Karpas-422 (cell line): Measurements from ENCODE around the gene RAB40B. TPM values are rescaled to one million over a fixed set of nuclear protein-coding genes. Genes with fewer than 3 reads are reported as not detected.
A peak's percentile ranks its signal among the peaks of the same experiment; 100 is the strongest.

Source experiments
- DNase-seq: peaks from one replicate; pipeline ENCODE4 v3.0.0-alpha.2; 2015
- H2AFZ ChIP-seq: fragments of 200-600 bp; sonication (generic); 2 replicates; pipeline ENCODE4 v1.6.1; 2014; ENCODE audit warnings: antibody characterized with exemption, low read length, mixed read lengths
- H3K27ac ChIP-seq: fragments of 200-600 bp; sonication (generic); 2 replicates; pipeline ENCODE4 v1.5.1; 2014; ENCODE audit warnings: mild to moderate bottlenecking, low read length, moderate library complexity
- H3K27me3 ChIP-seq: fragments of 200-600 bp; sonication (generic); 2 replicates; pipeline ENCODE4 v1.6.1; 2014; ENCODE audit warnings: low read length, mixed read lengths
- H3K36me3 ChIP-seq: fragments of 200-600 bp; sonication (generic); 2 replicates; pipeline ENCODE4 v1.6.1; 2014; ENCODE audit warnings: low read length, mixed read lengths; ENCODE audit not compliant: insufficient read depth
- H3K4me1 ChIP-seq: fragments of 200-600 bp; sonication (generic); 2 replicates; pipeline ENCODE4 v1.6.1; 2014; ENCODE audit warnings: mild to moderate bottlenecking, low read length, mixed read lengths
- H3K4me2 ChIP-seq: fragments of 200-600 bp; sonication (generic); 2 replicates; pipeline ENCODE4 v1.6.1; 2014; ENCODE audit warnings: low read length, low read depth, mild to moderate bottlenecking; ENCODE audit not compliant: poor library complexity, severe bottlenecking
- H3K4me3 ChIP-seq: fragments of 200-600 bp; sonication (generic); 2 replicates; pipeline ENCODE4 v1.5.1; 2014; ENCODE audit warnings: mild to moderate bottlenecking, antibody characterized with exemption, low read length, mixed read lengths
- H3K79me2 ChIP-seq: fragments of 200-600 bp; sonication (generic); 2 replicates; pipeline ENCODE4 v1.6.1; 2014; ENCODE audit warnings: mild to moderate bottlenecking, low read length, mixed read lengths
- H3K9ac ChIP-seq: fragments of 200-600 bp; sonication (generic); 2 replicates; pipeline ENCODE4 v1.6.0; 2014; ENCODE audit warnings: low read length
- H3K9me2 ChIP-seq: fragments of 200-600 bp; sonication (generic), shearing (Covaris generic); replicated peaks from 2 replicates; pipeline ENCODE4 v1.6.0; 2014; ENCODE audit warnings: mild to moderate bottlenecking, low read length, moderate library complexity; ENCODE audit not compliant: insufficient read depth
- H3K9me3 ChIP-seq: fragments of 300-700, 200-600 bp; sonication (generic); 2 replicates; pipeline ENCODE4 v1.6.1; 2014; ENCODE audit warnings: low read length, mixed read lengths
- H4K20me1 ChIP-seq: fragments of 200-600 bp; sonication (generic); 2 replicates; pipeline ENCODE4 v1.6.1; 2014; ENCODE audit warnings: mild to moderate bottlenecking, antibody characterized with exemption, low read length, low read depth; ENCODE audit not compliant: insufficient read depth
- total RNA-seq: library from RNA; depleted of rRNA; stranded (reverse); fragments of >200 nt; shearing (Covaris generic); gene quantifications from 2 replicates; pipeline ENCODE4 v1.2.3, GENCODE V29; 2014; ENCODE audit warnings: low replicate concordance

Gene RAB40B
- total RNA-seq, 1 experiment from 2014 or later = 1.7 TPM

DNA sequence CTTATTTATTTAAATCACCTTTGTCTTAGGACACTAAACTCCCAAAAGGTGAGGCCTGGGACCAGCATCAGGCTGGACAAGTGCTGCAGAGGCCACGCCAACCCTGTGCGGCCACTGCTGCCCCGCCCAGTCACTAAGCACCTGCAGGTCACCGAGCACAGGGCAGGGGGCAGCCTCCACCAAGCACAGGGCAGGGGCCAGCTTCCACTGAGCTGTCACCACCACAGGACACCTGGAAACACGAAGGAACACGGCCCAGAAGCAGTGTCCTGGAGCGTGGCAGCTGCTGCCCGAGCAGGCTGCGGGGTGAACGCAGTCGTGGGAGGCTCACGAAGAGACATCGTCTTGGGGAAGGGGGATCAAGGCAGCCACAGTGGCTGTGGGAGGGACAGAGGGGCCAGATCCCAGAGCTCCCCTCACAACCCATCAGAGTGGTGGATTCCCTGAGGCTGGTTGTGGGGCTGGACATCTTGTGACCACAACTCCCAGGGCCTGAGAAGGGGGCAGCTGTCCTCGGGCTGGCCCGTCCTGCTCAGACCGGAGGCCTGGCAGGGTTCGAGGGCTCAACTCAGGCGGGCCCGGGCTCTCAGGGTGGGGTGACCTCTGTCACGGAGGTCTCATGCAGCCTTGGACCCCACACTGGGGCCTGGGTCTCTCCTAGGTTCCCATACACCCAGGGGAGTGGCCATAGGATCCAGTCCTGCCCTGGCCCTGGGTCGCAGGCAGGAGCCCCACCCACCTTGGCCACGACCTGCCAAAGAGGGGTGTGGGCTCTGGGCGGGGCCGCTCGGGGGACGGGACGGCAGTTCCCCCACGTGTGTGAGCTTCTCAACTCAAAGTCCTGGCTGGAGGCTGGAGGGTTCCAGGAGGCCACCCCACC, 18.7 kb downstream of the RAB40B start:
- no peak for DNase-seq
- H3K4me3 ChIP-seq = no peak overlapping the region
- H3K4me2 ChIP-seq = no peak overlapping the region
- peaks cover 8% of the 10 kb centered on the region for H3K9me3 ChIP-seq
- H3K36me3 ChIP-seq = no peaks in the 10 kb centered on the region
- no peaks in the 10 kb centered on the region for H4K20me1 ChIP-seq
- no peaks in the 10 kb centered on the region for H3K4me1 ChIP-seq
- no peaks in the 10 kb centered on the region for H3K9me2 ChIP-seq
- no peaks in the 10 kb centered on the region for H3K27me3 ChIP-seq
- no peak overlapping the region for H3K9ac ChIP-seq
- no peak overlapping the region for H3K27ac ChIP-seq
- H2AFZ ChIP-seq = no peak overlapping the region
- no peaks in the 10 kb centered on the region for H3K79me2 ChIP-seq

DNA sequence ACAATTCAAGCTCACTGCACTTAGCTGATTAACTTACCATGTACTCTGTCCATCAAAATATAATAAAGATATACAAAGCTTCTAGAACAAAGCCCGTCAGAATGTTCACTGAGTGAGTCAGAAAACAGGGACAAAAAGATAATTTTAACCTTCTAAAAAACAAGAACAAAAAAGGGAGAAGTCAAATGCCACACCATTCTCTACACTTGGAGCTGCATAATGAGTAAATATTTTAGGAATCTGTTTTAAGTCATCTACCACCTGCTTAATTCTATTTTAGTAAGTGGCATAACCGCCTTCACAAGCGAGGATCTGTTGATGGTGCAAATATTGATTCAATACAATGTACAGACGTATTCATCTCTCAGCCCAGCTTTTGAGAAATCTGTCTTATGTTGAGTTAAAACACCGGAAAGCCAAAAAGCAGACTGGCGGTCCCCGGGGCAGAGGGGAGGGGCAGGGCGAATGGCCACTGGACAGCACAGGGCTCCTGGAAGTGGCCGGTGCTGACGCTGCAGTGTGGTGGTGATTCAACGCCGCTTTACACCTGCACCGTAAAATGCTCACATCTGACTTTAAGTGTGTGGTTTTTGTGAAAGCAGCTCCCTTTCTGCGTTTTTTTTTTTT, 20.1 kb downstream of the RAB40B start:
- Histone ChIP-seq H4K20me1 (no peaks in the 10 kb centered on the region), H3K36me3 (no peaks in the 10 kb centered on the region), H3K4me2 (no peak overlapping the region), H3K27me3 (no peaks in the 10 kb centered on the region), H3K27ac (no peak overlapping the region), H3K9me3 (peaks cover 8% of the 10 kb centered on the region), H3K79me2 (no peaks in the 10 kb centered on the region), H3K4me3 (no peak overlapping the region), H3K9ac (no peak overlapping the region), H2AFZ (no peak overlapping the region), H3K4me1 (no peaks in the 10 kb centered on the region), H3K9me2 (no peaks in the 10 kb centered on the region)
- no peak for DNase-seq

GRCh38 chr17:82677353-82677925, 21.1 kb downstream of the RAB40B start:
- Histone ChIP-seq H4K20me1 (no peaks in the 10 kb centered on the region), H3K79me2 (no peaks in the 10 kb centered on the region), H3K9ac (no peak overlapping the region), H2AFZ (no peak overlapping the region), H3K4me3 (no peak overlapping the region), H3K9me3 (peaks cover 8% of the 10 kb centered on the region), H3K27ac (no peak overlapping the region), H3K4me1 (no peaks in the 10 kb centered on the region), H3K36me3 (no peaks in the 10 kb centered on the region), H3K27me3 (no peaks in the 10 kb centered on the region), H3K4me2 (no peak overlapping the region), H3K9me2 (no peaks in the 10 kb centered on the region)
- DNase-seq = no peak

DNA sequence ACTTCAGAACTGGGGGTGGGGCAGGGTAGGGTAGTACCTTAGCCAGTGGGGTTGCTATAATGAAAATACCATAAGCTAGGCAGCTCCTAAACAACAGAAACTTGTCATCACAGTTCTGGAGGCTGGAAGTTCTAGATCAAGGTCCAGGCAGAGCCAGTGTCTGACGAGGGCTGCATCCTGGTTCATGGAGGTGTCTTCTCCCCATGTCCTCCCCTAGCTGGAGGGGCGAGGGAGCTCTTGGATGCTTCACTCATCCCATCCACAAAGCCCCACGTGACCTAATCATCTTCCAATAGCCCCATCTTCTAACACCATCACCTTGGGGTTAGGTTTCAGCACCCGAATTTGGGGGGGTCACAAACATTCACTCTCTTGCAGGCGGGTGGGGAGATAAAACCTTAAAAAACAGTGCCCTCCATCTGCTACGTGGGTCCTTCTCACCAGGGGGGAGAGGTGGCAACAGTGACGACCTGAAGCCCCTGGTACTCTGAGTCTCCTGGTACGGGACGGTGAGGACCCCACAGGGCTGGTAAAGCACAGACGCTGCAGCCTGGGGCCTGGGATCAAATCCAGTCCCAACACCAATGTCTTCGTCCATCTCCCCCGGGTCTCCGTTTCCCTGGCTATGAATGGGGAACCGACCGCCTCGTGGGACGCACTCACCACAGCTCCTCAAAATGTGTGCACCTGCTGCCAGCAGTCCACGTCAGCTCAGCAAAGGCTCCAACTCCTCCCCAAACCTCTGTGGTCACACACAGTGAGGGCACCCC, 22.8 kb downstream of the RAB40B start:
- H3K4me3 ChIP-seq = no peak overlapping the region
- no peak overlapping the region for H3K27ac ChIP-seq
- no peak overlapping the region for H2AFZ ChIP-seq
- DNase-seq = no peak
- H3K4me1 ChIP-seq = no peaks in the 10 kb centered on the region
- H3K27me3 ChIP-seq = no peaks in the 10 kb centered on the region
- no peaks in the 10 kb centered on the region for H3K9me2 ChIP-seq
- H3K9me3 ChIP-seq = no peaks in the 10 kb centered on the region
- no peak overlapping the region for H3K9ac ChIP-seq
- H3K4me2 ChIP-seq = no peak overlapping the region
- no peaks in the 10 kb centered on the region for H3K36me3 ChIP-seq
- no peaks in the 10 kb centered on the region for H3K79me2 ChIP-seq
- H4K20me1 ChIP-seq = no peaks in the 10 kb centered on the region

- Histone ChIP-seq H3K4me2 (no peak overlapping the region), H3K27ac (no peak overlapping the region), H3K9ac (no peak overlapping the region), H3K79me2 (no peaks in the 10 kb centered on the region), H3K4me3 (no peak overlapping the region), H4K20me1 (no peaks in the 10 kb centered on the region), H3K36me3 (no peaks in the 10 kb centered on the region), H3K9me3 (no peaks in the 10 kb centered on the region), H3K4me1 (no peaks in the 10 kb centered on the region), H3K27me3 (no peaks in the 10 kb centered on the region), H3K9me2 (no peaks in the 10 kb centered on the region), H2AFZ (no peak overlapping the region)
- no peak for DNase-seq
Measured at GRCh38 chr17:82674656-82675475, 23.6 kb downstream of the RAB40B start.

DNA sequence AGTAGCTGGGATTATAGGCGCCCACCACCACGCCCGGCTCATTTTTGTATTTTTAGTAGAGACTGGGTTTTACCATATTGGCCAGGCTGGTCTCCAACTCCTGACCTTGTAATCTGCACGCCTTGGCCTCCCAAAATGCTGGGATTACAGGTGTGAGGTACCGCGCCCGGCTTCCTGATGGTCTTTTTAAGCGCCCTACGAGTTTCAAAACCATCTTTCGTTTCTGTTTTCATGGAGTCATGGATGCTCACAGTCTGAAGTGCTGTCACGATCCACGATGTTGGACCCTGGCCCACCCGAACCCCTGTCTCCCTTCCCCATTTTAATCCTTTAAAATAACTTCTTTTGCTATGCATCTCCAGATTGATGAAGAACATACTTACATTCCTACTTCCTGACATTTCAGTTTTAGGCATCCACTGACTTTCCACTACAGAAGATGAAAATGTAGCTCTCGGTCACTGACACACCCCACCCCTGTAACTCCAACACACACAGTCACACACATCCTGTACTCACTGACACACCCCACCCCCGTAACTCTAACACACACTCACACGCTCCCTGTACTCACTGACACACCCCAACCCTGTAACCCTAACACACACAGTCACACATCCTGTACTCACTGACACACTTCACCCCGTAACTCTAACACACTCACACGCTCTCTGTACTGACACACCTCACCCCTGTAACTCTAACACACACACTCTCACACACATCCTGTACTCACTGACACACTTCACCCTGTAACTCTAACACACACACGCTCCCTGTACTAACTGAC, 27.6 kb downstream of the RAB40B start:
- Histone ChIP-seq H4K20me1 (no peaks in the 10 kb centered on the region), H3K27ac (no peak overlapping the region), H3K27me3 (no peaks in the 10 kb centered on the region), H2AFZ (no peak overlapping the region), H3K36me3 (no peaks in the 10 kb centered on the region), H3K4me3 (no peak overlapping the region), H3K4me1 (peaks cover 4% of the 10 kb centered on the region), H3K9ac (no peak overlapping the region), H3K9me2 (no peaks in the 10 kb centered on the region), H3K9me3 (no peaks in the 10 kb centered on the region), H3K79me2 (no peaks in the 10 kb centered on the region), H3K4me2 (no peak overlapping the region)
- DNase-seq = no peak

GRCh38 chr17:82668631-82669099, 29.8 kb downstream of the RAB40B start:
- no peaks in the 10 kb centered on the region for H3K9me2 ChIP-seq
- peak overlapping the region; percentile 52; the same call in 1 of the 2 replicates for H2AFZ ChIP-seq
- no peak overlapping the region for H3K27ac ChIP-seq
- H4K20me1 ChIP-seq = no peaks in the 10 kb centered on the region
- DNase-seq = peak; percentile 88
- H3K4me3 ChIP-seq = peak overlapping the region; percentile 13; the same call in 1 of the 2 replicates
- H3K9me3 ChIP-seq = no peaks in the 10 kb centered on the region
- no peaks in the 10 kb centered on the region for H3K36me3 ChIP-seq
- peak overlapping the region; percentile 44 for H3K4me2 ChIP-seq
- H3K27me3 ChIP-seq = no peaks in the 10 kb centered on the region
- H3K9ac ChIP-seq = peak overlapping the region; percentile 50
- peaks cover 4% of the 10 kb centered on the region for H3K4me1 ChIP-seq
- H3K79me2 ChIP-seq = no peaks in the 10 kb centered on the region
